Measurements from ENCODE around the gene HNRNPUL1.

GRCh38 chr19:41356984-41357739 is 93.0 kb downstream of the HNRNPUL1 start:
- TF ChIP-seq POLR2AphosphoS5 (IDR thresholded peaks at IDR 0.05; ENCODE audit: borderline replicate concordance, low read depth, low read length) (no peak), EZH2 (IDR thresholded peaks at IDR 0.05) (no peak)
